ENCODE data around the gene FAM76B.

The FAM76B gene

GRCh38 chr11:95803973-95804372 lies 14.4 kb upstream of the FAM76B start:
- TF ChIP-seq CTCF (IDR thresholded peaks at IDR 0.05; ENCODE audit: control extremely low read depth, extremely low read depth, low read depth, missing control alignments): no peak
- POLR2A ChIA-PET: no interaction called here
- DNase-seq (ENCODE audit: extremely low spot score): no peak
- CTCF ChIA-PET: interaction anchor here (1.0 kb wide), 1 partner anchor 32 kb away, joined by 3 read pairs; no protein-coding TSS in a partner anchor

GRCh38 chr11:95802806-95803205 lies 13.2 kb upstream of the FAM76B start:
- POLR2A ChIA-PET: no interaction called here
- CTCF ChIA-PET: no interaction called here
- DNase-seq (ENCODE audit: extremely low spot score): no peak
- TF ChIP-seq CTCF (IDR thresholded peaks at IDR 0.05; ENCODE audit: control extremely low read depth, extremely low read depth, low read depth, missing control alignments): no peak

GRCh38 chr11:95800438-95800837 lies 10.9 kb upstream of the FAM76B start:
- DNase-seq (ENCODE audit: extremely low spot score): no peak
- no peak for TF ChIP-seq CTCF (IDR thresholded peaks at IDR 0.05; ENCODE audit: control extremely low read depth, extremely low read depth, low read depth, missing control alignments)
- ChIA-PET POLR2A (no interaction called here), CTCF (interaction anchor here (1.3 to 1.4 kb wide), 2 partner anchors 9 to 35 kb away, joined by 6 read pairs; no protein-coding TSS in a partner anchor)

- POLR2A ChIA-PET: no interaction called here
- CTCF ChIA-PET: interaction anchor here (1.3 to 1.4 kb wide), 2 partner anchors 8 to 36 kb away, joined by 6 read pairs; no protein-coding TSS in a partner anchor
- no peak for TF ChIP-seq CTCF (IDR thresholded peaks at IDR 0.05; ENCODE audit: control extremely low read depth, extremely low read depth, low read depth, missing control alignments)
- DNase-seq (ENCODE audit: extremely low spot score): no peak
These were observed 10.0 kb upstream of the FAM76B start for GRCh38 chr11:95799546-95799945.

- ChIA-PET POLR2A (no interaction called here), CTCF (no interaction called here)
- no peak for DNase-seq (ENCODE audit: extremely low spot score)
These were observed 6.9 kb upstream of the FAM76B start for GRCh38 chr11:95796501-95796900.

GRCh38 chr11:95795627-95796295 lies 6.2 kb upstream of the FAM76B start:
- ChIA-PET POLR2A (no interaction called here), CTCF (interaction anchor here (1.1 kb wide), 1 partner anchor 11 kb away, joined by 3 read pairs; no protein-coding TSS in a partner anchor)
- no peak for DNase-seq (ENCODE audit: extremely low spot score)
- TF ChIP-seq CTCF (IDR thresholded peaks at IDR 0.05; ENCODE audit: control extremely low read depth, extremely low read depth, low read depth, missing control alignments): no peak

More at GRCh38 chr11:95796501-95796900, 6.9 kb upstream of the FAM76B start:
- TF ChIP-seq CTCF (IDR thresholded peaks at IDR 0.05; ENCODE audit: control extremely low read depth, extremely low read depth, low read depth, missing control alignments): no peak

Measured in GM10248 (cell line).